DOHH2 (cell line): ENCODE measurements around the gene GATA3.

Experiments used
- H3F3A ChIP-seq: fragments of 200-600 bp; sonication (generic), shearing (Covaris generic); 2 replicates; pipeline ENCODE4 v1.6.0; 2016; ENCODE audit warnings: antibody characterized with exemption, mild to moderate bottlenecking; ENCODE audit not compliant: control insufficient read depth, insufficient read depth
- H3K27ac ChIP-seq: fragments of 200-600 bp; sonication (generic); 2 replicates; pipeline ENCODE4 v1.5.1; 2014; ENCODE audit warnings: low read depth, mild to moderate bottlenecking, low read length, moderate library complexity
- H3K27me3 ChIP-seq: fragments of 200-600 bp; sonication (generic); 2 replicates; pipeline ENCODE4 v1.6.1; 2014; ENCODE audit warnings: mild to moderate bottlenecking, low read length, mixed read lengths; ENCODE audit not compliant: control insufficient read depth
- H3K36me3 ChIP-seq: fragments of 200-600 bp; sonication (generic); 2 replicates; pipeline ENCODE4 v1.6.1; 2014; ENCODE audit warnings: mild to moderate bottlenecking, low read length, moderate library complexity, mixed read lengths; ENCODE audit not compliant: control insufficient read depth
- H3K4me1 ChIP-seq: fragments of 200-600 bp; sonication (generic); 2 replicates; pipeline ENCODE4 v1.6.1; 2014; ENCODE audit warnings: mild to moderate bottlenecking, low read length, mixed read lengths; ENCODE audit not compliant: control insufficient read depth
- H3K4me2 ChIP-seq: fragments of 200-600 bp; sonication (generic); 2 replicates; pipeline ENCODE4 v1.6.0; 2014; ENCODE audit warnings: mild to moderate bottlenecking, low read length, moderate library complexity
- H3K4me3 ChIP-seq: fragments of 200-600 bp; sonication (generic); 2 replicates; pipeline ENCODE4 v1.5.1; 2014; ENCODE audit warnings: mild to moderate bottlenecking, low read length, mixed read lengths
- H3K79me2 ChIP-seq: fragments of 200-600 bp; sonication (generic); 2 replicates; pipeline ENCODE4 v1.6.1; 2014; ENCODE audit warnings: mild to moderate bottlenecking, low read length, mixed read lengths; ENCODE audit not compliant: control insufficient read depth
- H3K9me2 ChIP-seq: fragments of 200-600 bp; sonication (generic); replicated peaks from 2 replicates; pipeline ENCODE4 v1.6.1; 2014; ENCODE audit warnings: mild to moderate bottlenecking, low read length, mixed read lengths; ENCODE audit not compliant: control insufficient read depth
- H3K9me3 ChIP-seq: fragments of 200-600 bp; sonication (generic); 2 replicates; pipeline ENCODE4 v1.6.1; 2014; ENCODE audit warnings: antibody characterized with exemption, low read length, mixed read lengths; ENCODE audit not compliant: control insufficient read depth, insufficient read depth
- H4K20me1 ChIP-seq: fragments of 200-600 bp; sonication (generic); 2 replicates; pipeline ENCODE4 v1.6.0; 2014; ENCODE audit warnings: low read depth, mild to moderate bottlenecking, antibody characterized with exemption, low read length, moderate library complexity; ENCODE audit not compliant: control insufficient read depth, insufficient read depth
- EZH2phosphoT487 ChIP-seq: fragments of 200-600 bp; sonication (generic); IDR thresholded peaks from 2 replicates; pipeline ENCODE4 v1.6.1; 2017; ENCODE audit warnings: borderline replicate concordance, mild to moderate bottlenecking, antibody characterized with exemption, low read length, moderate library complexity, mixed read lengths
- TF ChIP-seq, protein P1 (sequence below): fragments of 200-600 bp; sonication (generic); IDR thresholded peaks from one replicate; pipeline ENCODE4 v1.5.1; 2014; ENCODE audit warnings: antibody characterized with exemption, mild to moderate bottlenecking, low read depth, low read length; ENCODE audit not compliant: poor library complexity, severe bottlenecking

Gene GATA3

GRCh38 chr10:8040651-8041050 is 13.8 kb upstream of the GATA3 start:
- Histone ChIP-seq H3F3A (no peaks in the 10 kb centered on the region), H3K79me2 (no peaks in the 10 kb centered on the region), H3K27me3 (peaks cover 67% of the 10 kb centered on the region), H3K27ac (no peak overlapping the region), H3K9me2 (no peaks in the 10 kb centered on the region), H3K4me2 (no peak overlapping the region), H3K4me3 (no peak overlapping the region), H4K20me1 (no peaks in the 10 kb centered on the region), H3K9me3 (no peaks in the 10 kb centered on the region), H3K36me3 (no peaks in the 10 kb centered on the region), H3K4me1 (no peaks in the 10 kb centered on the region)
- 0 out of 2 replicates have a peak, but pooled peaks have one; percentile 49 for TF ChIP-seq EZH2phosphoT487
- TF ChIP-seq, protein P1, sequence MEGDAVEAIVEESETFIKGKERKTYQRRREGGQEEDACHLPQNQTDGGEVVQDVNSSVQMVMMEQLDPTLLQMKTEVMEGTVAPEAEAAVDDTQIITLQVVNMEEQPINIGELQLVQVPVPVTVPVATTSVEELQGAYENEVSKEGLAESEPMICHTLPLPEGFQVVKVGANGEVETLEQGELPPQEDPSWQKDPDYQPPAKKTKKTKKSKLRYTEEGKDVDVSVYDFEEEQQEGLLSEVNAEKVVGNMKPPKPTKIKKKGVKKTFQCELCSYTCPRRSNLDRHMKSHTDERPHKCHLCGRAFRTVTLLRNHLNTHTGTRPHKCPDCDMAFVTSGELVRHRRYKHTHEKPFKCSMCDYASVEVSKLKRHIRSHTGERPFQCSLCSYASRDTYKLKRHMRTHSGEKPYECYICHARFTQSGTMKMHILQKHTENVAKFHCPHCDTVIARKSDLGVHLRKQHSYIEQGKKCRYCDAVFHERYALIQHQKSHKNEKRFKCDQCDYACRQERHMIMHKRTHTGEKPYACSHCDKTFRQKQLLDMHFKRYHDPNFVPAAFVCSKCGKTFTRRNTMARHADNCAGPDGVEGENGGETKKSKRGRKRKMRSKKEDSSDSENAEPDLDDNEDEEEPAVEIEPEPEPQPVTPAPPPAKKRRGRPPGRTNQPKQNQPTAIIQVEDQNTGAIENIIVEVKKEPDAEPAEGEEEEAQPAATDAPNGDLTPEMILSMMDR = no peak

DNA sequence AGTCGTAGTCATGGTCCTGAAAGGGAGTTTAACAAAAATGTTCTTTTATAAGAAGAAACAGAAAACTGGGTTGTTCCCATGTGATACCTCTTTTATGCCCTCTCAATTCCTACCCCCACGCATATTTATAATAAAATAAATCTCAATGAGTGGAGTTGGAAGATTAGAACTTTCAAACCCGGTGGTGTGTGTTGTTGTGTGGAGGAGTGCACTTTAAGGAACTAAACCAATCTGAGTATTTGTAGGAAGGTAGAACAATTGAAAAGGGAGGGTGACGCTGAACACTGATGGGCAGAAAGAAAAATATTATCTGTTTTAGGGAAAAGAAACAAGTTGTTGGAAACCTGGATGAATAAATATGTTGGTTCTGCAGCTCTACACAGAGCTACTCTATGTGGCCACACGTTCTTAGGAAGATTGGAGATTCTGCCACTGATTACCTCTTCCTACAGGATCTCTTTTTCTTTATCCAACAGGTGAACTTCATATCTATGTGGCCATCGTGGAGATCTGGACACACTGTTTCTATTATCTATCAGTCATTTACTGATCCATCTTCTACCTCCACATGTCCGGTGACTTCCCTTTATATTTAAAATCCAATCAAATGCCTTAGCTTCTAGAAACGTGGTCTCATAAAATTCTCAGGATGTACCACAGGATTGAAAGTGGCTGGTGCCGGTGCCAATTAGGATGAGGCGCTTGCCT is 13.1 kb upstream of the GATA3 start:
- no peaks in the 10 kb centered on the region for H3K4me1 ChIP-seq
- no peaks in the 10 kb centered on the region for H3K36me3 ChIP-seq
- no peaks in the 10 kb centered on the region for H3F3A ChIP-seq
- H3K9me2 ChIP-seq = no peaks in the 10 kb centered on the region
- H3K27me3 ChIP-seq = peaks cover 74% of the 10 kb centered on the region
- H3K4me2 ChIP-seq = no peak overlapping the region
- H3K4me3 ChIP-seq = no peak overlapping the region
- no peaks in the 10 kb centered on the region for H3K79me2 ChIP-seq
- H4K20me1 ChIP-seq = no peaks in the 10 kb centered on the region
- H3K9me3 ChIP-seq = no peaks in the 10 kb centered on the region
- no peak overlapping the region for H3K27ac ChIP-seq
- no peak for TF ChIP-seq EZH2phosphoT487
- TF ChIP-seq, protein P1 = no peak

DNA sequence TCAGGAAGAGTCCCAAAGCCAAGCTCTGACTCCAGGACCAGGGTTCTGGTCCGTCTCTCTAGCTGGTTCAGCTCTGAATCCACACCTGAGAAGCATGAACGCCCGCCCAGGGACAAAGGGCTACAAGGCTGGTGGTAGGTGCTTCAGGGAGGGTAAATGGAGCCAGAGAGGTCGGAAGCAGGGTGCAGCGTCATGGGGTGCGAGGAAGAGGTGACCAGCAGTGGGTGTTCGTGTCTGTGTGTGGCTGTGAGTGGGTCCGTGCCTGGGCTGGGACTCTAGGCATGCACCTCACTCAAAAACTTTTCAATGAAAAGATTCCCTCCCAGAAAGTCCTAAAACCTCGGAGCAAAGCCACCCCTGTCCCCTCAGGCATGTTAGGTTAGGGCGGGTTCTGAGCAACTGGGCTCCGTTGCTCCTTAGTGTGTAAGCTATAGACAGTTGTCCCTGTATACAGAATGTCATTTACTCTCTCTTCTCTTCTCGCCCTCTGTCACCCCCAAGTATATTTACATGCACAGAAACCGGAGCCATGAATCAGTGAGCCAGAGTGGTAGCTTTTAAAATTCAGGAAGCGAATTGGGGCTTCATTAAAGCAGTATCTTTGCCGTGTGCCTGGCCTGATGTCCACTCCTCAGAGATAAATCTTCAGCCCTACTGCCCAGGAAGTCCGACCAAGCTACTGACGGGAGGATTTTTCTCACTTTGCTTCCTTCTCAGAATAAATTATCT is 12.3 kb upstream of the GATA3 start:
- no peaks in the 10 kb centered on the region for H3K79me2 ChIP-seq
- H3K4me1 ChIP-seq = no peaks in the 10 kb centered on the region
- H3K4me2 ChIP-seq = no peak overlapping the region
- TF ChIP-seq EZH2phosphoT487 = peak; percentile 83; the same call in 1 of the 2 replicates
- TF ChIP-seq, protein P1 = no peak
- no peaks in the 10 kb centered on the region for H3K36me3 ChIP-seq
- no peaks in the 10 kb centered on the region for H3K9me3 ChIP-seq
- no peak overlapping the region for H3K27ac ChIP-seq
- no peaks in the 10 kb centered on the region for H3K9me2 ChIP-seq
- no peak overlapping the region for H3K4me3 ChIP-seq
- peaks cover 79% of the 10 kb centered on the region for H3K27me3 ChIP-seq
- no peaks in the 10 kb centered on the region for H3F3A ChIP-seq
- H4K20me1 ChIP-seq = no peaks in the 10 kb centered on the region
